GM18511 (cell line): ENCODE measurements around the gene LRRC8D.
"Not testable (repeated sequence)": the region's sequence is repeated elsewhere in the genome, so short reads cannot be mapped to it uniquely, and the experiment has no call there.

ENCODE experiments used
- ATAC-seq: cut with Tn5 transposase; IDR thresholded peaks from one replicate; pipeline ENCODE4 v1.9.1; 2021; ENCODE audit warnings: mild to moderate bottlenecking, moderate library complexity; ENCODE audit not compliant: unreplicated experiment

Gene LRRC8D

GRCh38 chr1:89908672-89909436 lies 88.0 kb downstream of the LRRC8D start:
- no peak for ATAC-seq

- no peak for ATAC-seq
Measured at GRCh38 chr1:89910268-89910667, 89.4 kb downstream of the LRRC8D start.

- no peak for ATAC-seq
Measured at GRCh38 chr1:89910780-89911179, 89.9 kb downstream of the LRRC8D start.

- no peak for ATAC-seq
Measured at GRCh38 chr1:89911191-89911991, 90.6 kb downstream of the LRRC8D start.

DNA sequence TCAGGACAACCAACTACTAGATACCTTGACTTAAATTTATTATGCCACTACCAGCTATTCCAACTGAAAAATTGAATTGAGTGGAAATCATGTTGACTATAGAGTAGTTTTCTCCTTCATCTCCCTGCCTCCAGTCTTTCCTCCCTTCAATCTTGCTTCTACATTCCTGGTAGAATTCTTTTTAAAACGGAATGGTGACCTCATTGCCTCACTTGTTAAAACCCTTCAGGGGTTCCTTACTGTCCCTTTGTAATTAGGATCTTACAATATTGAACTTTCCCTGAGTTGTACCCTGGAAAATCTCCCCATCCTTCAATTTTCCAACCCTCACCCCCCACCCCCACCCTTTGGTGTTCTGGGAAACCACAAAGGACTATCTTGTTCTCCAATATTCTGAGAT lies 91.2 kb downstream of the LRRC8D start:
- no peak for ATAC-seq

GRCh38 chr1:89913353-89914095 lies 92.7 kb downstream of the LRRC8D start:
- no peak for ATAC-seq

DNA sequence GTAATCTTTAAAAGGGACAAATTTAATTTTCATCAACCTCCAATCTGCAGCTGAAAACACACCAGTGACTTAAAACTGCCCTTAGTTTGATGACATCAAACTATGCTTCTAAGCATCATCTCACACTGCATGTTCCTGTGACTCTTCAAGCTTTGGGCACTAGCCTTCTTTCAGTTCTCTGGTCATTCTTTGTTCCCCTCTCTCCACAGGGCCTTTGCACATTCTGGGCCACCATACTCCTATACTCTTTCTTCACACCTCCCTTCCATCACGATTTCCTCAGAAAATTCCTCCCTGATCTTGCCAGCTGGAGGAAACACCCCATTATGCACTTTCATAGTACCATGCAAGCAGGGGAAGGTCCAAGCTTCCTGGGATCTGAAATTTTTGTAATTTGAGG lies 96.5 kb downstream of the LRRC8D start:
- ATAC-seq = no peak

DNA sequence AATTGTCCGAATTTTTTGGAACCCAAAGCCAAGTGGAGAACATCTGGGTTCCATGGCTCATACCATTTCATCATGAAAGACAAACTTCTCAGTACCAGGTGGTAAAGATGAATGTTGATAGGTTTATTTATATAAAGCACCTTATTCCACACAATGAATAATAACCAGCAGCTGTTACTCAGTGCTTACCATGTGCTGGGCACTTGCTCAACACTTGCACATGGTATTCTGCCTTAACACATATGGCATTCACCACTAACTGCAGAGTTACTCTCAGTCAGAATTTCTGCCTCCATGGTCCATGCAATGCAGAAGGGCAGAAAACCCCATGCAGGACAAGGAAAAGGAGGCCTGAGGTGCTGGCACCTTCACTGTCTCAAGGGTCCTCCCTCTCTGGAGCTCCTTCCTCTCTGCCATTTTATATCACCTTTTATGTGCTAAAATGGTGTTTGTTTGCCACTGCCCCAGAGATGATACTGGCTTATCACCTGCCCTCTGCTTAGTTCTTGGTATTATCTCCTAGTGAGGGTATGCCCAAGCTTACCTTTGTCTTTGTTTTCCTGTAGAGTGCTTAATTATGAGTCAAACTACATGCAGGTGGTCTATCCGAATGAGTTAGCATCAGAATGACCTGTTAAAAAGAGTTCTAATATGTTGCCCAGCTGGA lies 97.4 kb downstream of the LRRC8D start:
- ATAC-seq = no peak

- ATAC-seq = no peak
Measured at GRCh38 chr1:89918794-89919155, 97.9 kb downstream of the LRRC8D start.

DNA sequence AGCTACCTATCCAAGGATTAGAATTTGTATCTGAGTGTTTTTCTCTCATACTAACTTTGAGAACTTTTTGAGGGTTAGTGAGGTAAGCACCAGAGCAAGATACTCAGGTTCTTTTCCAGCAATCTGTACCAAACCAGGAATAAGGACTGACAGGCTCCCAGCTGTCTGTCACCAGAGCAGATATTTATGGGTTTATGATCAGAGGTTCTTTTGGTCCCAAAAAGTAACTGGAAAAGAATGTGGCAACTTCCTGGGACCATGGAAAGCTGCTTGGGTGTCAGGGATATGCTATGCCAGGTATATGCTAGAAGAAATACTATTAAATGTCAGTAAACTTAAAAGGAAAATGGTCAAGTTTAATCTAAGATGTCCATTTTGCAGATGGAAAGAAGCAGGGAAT lies 98.3 kb downstream of the LRRC8D start:
- ATAC-seq = no peak

GRCh38 chr1:89922911-89923310 lies 102.1 kb downstream of the LRRC8D start:
- ATAC-seq = no peak

GRCh38 chr1:89923517-89923916 lies 102.7 kb downstream of the LRRC8D start:
- ATAC-seq = no peak

DNA sequence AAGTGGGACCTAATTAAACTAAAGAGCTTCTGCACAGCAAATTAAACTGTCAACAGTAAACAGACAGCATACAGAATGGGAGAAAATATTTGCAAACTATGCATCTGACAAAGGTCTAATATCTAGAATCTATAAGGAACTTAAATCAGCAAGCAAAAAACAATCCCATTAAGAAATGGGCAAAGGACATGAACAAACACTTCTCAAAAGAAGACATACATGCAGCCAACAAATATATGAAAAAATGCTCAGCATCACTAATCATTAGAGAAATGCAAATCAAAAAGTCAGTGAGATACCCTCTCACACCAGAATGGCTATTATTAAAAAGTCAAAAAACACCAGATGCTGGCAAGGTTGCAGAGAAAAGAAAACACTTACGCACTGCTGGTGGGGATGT lies 103.2 kb downstream of the LRRC8D start:
- ATAC-seq = not testable (repeated sequence)

DNA sequence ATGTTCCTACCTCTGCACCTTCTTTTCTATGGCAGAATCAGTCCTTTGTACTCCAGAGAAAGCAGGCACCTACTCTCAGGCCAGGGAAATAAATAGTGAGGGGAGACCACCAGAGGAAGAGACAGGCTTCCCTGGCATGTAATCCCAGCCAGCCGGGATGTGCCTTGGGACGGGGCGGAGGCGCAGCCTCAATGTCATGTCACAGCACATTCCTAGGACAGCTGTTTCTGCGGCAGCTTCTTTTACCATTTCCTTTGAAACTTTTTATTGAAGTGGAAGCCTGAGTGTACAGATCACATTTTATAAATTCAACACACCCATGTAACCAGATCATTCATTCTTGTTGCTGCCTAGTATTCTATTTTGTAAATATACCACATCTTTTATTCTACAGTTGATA lies 106.2 kb downstream of the LRRC8D start:
- ATAC-seq = no peak

DNA sequence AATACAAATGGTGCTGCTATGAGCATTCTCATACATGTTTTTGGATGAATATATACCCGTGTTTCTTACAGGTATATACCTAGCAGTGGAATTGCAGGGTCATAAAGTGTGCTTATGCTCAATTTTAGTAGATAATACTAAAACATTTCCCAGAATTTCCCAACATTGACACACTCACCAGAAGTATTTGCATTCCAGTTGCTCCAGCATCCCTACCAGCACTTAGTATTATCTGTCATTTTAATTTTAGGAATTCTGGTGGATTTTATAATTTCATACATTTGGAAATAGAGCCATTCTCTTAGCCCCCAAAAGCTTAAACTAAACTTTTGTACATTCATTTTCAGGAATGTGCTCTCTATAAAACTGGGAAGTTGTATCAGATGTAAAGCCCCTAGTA lies 106.6 kb downstream of the LRRC8D start:
- ATAC-seq = no peak

DNA sequence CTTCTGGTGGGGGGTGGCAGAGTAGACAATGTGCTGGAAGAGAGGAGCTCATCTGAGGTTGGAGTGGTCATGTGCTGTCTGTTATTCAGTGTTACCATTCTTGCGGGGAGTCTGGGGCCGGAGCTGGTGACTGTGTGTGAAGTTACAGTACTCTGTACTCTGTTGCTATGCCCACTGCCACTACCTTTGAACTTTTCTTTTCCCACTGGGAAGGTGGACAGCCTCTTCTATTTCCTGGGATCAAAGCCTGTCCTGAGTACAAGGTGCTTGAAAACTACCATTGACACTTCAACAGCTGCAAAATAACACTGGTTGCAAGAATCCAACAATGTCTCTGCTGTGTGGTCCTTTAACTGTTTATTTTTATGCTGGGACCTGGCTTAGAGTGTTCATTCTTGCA lies 107.7 kb downstream of the LRRC8D start:
- ATAC-seq = no peak

DNA sequence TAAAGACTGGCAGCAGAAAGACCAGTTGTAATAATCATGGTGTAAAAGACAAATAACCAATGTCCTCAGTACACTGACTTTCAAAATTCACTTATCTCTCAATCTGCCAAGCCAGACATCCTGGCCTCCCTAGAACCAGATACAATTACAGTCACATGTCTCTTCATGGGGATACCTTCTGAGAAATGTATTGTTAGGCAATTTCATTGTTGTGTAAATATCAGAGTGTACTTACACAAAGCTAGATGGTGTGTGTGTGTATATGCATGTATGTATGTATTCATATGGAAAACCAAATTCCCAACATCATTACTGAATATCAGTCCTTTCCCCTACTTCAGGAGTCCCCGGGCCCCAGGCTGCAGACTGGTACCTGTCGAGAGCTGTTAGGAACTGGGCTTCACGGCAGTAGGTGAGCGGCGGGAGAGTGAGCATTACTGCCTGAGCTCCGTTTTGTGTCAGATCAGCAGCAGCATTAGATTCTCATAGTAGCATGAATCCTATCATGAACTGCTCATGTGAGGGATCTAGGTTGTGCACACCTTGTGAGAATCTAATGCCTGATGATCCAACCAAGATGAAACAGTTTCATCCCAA lies 108.7 kb downstream of the LRRC8D start:
- no peak for ATAC-seq

- no peak for ATAC-seq
Measured at GRCh38 chr1:89930579-89930978, 109.7 kb downstream of the LRRC8D start.

DNA sequence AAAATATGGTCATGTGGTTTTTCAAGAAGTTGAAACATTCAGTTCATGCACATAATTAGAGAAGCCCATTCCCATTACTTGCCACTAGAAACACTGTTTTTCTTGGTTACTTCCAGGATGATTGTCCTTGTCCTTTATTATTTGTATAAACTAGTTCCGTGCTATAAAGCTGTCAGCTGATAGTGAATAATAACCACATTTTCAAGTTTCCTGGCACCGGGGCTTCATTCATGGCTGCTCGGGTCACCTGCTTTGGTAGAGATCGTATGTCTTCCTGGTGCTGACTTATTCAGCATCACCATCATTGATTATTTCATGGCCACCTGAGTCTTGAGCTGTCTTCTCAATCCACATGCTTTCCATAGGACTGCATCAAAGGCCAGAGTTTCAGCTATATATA lies 111.1 kb downstream of the LRRC8D start:
- no peak for ATAC-seq

DNA sequence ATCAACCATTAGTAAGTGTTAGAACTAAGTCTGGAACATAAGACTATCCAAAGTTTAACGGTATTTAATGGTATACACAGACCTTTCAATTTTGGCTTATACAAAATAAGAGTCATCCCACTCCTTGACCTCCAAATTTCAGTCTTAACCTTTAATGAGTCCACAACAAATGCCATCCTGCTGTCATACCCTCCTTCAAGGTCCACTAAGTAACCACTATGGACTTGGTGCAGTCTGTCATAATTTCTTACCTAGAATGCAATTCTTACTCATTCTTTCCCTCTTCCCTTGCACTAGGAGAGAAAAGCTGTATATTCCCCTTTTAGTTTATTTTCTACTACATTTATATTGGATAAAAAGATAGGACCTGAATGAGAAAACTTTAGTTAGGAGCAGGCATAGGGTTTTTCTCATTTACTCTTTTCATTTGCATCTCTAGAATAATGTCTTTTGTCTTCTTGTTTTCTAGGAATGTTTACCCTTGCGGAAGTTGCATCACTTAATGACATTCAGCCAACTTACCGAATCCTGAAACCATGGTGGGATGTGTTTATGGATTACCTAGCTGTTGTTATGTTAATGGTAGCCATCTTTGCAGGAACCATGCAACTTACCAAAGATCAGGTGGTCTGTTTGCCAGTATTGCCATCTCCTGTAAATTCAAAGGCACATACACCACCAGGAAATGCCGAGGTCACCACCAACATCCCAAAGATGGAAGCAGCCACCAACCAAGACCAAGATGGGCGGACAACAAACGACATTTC lies 111.9 kb downstream of the LRRC8D start:
- ATAC-seq = no peak
